Erythroblast (primary cell): Measurements from ENCODE around the gene FAAP100.

Experiments used
- GATA1 ChIP-seq: IDR thresholded peaks from 2 replicates; pipeline ENCODE4 v1.6.1; 2011; ENCODE audit warnings: low read depth, mild to moderate bottlenecking, control low read depth, low read length, moderate library complexity
- POLR2A ChIP-seq: IDR thresholded peaks from 2 replicates; pipeline ENCODE4 v1.6.1; 2011; ENCODE audit warnings: mild to moderate bottlenecking, low read length

DNA sequence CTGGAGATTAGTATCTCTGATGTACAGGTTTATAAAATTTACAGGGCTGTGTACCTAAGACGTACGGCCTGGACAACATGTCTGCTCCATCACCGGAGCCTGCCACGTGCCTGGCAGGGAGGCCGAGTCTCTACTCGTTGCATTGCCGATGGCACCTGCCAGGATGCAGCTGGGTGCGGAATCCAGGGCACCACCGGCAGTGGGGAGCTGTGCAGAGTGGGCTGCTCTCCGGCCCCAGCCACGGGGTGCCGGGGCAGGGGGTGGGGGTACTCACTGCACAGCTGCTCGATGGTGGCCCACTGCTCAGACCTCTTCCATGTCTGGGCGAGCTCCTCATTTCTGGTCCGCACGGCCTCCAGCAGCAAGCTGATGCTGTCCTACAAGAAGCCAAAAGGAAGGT is 13.1 kb upstream of the FAAP100 start:
- no peak for TF ChIP-seq POLR2A
- no peak for TF ChIP-seq GATA1
